NCI-H128 (cell line): ENCODE data around the gene ZFR.
"Not testable (repeated sequence)": the region's sequence is repeated elsewhere in the genome, so short reads cannot be mapped to it uniquely, and the experiment has no call there.

Experiments used
- DNase-seq: peaks from one replicate; lab custom pipeline; 2025; ENCODE audit not compliant: unreplicated experiment; lab: John Stamatoyannopoulos, UW

Gene ZFR

GRCh38 chr5:32452316-32452715 is 7.8 kb upstream of the ZFR start:
- DNase-seq: not testable (repeated sequence)

DNA sequence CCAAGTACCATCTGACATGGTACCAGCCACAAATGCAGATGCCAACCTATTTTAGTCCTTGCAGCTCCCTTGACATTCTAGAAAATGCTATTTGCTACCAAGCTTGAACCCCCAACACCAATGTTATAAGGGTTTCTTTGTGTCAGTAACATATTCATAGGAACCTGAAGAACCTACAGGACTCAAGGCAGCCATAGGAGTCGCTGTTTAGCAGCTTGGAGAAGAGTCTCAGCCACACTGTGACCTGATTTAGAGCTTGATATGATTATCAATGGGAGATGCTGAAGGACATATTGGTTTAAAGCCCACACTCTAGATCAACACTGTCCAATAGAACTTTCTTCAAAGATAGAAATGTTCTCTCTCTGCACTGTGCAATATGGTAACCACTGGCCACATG is 6.4 kb upstream of the ZFR start:
- no peak for DNase-seq

- DNase-seq: no peak
Observed at GRCh38 chr5:32449262-32449661, 4.7 kb upstream of the ZFR start.

DNA sequence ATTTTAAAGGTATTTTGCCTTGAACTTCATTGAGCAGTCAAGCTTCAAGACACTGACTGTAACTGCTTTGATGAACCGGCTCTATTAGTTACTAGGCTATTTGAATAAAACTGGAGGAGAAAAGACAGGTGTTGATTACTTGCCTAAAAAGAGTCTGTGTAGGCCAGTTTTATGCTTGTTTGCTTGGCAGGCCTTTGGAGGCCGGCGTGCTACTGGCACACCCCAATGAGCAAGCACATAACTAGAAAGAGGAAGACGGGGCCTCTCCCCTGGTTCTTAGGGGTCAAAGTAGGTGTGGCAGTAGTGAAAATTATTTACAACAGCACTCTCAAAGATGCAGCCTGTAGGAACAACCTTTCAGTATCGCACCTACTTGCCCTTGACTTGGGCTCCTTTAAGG is 2.1 kb upstream of the ZFR start:
- DNase-seq: no peak

- DNase-seq: no peak
Observed at GRCh38 chr5:32445831-32446614, 1.5 kb upstream of the ZFR start.

DNA sequence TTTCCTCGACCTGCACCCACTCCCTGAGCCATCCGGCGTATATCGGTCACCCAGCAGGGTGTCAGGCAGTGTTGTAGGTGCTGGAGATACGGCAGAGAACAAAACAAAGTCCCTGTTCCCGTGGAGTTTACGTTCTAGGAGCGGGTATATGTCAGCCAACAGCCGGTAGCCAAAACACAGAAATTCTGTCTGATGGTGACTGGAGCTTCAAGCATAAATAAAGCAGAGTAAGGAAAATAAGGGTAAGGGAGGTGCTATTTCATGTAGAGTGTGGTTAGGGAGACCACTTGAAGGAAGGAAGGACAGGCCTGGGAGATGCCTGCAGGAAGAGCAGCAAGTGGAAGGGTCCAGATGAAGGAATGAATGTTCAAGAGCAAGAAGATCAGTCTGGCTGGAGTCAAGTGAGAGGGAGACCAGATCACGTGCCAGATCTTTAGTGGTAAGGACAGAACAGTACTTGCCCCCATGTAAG is 783 bp upstream of the ZFR start:
- DNase-seq: no peak

DNA sequence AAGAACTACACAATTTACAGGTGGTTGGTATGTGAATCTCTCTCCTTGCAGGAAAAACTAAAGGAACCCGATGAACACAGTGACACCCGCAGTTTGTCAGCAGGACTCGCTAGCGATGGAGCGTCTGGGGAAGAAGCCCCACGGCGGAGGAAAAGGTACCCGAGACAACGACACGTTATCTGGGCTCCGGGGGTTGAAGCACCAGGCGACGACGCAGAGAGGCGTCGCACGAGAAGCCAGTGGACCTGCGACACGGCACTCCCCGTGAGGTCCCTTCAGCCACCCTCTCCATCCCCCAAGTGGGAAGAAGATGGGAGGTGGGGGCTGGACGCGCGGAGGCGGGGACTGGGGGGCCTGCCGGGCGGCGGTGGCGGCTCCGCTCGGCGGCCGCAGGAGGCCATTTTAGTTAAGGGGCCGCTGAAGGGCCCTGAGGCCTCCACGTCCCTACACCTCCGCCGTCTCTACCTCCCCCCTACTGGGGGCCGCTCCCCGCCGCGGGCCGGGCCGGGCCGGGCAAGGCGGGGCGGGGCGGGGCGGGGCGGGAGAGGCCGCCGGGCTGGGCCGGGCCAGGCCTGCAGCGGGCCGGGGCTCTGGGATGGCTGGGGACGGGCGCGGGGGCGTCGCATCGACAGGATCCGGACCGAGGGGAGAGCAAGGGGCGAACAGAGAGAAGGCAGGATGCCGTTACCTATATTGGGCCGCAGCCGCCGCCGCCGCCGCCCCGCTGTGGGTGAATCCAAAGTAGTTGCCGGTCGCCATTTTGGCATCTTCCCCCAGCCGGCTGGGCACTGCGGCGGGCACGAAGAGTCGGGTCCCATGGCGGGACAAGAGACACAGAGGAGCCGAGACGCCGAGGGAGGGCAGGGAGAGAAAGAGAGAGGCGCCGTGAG is 754 bp downstream of the ZFR start:
- DNase-seq: no peak

GRCh38 chr5:32443145-32443540 is 1.4 kb downstream of the ZFR start:
- no peak for DNase-seq

DNA sequence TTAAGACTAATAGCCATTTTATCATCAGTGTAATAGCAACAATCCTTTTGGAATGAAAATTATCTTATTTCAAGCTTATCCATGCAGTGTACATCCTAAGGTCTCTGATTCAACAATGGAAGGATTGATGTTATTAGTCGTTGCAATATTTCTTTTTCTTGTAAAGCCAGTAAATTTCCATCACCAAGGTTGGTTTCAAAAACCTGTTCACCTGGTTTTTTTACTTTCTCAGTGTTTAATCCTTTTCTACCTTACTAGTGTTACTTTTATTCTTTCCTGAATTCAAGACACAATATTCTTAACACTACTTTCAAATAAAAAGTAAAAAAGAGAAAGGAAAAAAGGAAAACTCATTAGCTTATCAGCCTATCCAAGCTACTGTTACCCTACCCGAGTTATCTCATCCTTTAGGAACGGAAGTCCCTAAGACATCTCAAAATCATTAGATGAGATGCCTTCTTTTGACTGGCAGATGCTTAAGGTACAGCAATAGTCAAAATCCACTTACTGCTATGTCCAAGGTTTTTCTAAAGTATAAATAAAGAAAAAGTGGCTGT is 5.4 kb downstream of the ZFR start:
- DNase-seq: no peak

- DNase-seq: no peak
Observed at GRCh38 chr5:32436553-32437242, 7.8 kb downstream of the ZFR start.

DNA sequence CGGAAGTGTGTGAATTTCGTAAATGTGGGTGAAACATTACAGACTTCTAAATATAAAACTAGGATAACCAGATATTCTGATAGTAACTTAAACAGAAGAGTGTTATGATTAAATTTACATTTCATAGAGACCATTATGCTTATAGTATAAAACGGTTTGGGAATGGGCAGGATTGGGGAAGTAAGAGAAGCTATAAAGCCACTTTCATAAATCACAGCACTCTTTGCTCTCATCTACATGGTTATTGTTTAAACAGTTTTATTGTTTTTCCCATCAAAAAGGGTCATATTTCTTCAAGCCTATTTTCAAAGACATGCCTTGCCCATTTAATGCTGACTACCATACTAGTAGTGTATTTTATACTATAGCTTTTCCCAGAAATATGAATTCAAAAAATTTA is 9.2 kb downstream of the ZFR start:
- no peak for DNase-seq

DNA sequence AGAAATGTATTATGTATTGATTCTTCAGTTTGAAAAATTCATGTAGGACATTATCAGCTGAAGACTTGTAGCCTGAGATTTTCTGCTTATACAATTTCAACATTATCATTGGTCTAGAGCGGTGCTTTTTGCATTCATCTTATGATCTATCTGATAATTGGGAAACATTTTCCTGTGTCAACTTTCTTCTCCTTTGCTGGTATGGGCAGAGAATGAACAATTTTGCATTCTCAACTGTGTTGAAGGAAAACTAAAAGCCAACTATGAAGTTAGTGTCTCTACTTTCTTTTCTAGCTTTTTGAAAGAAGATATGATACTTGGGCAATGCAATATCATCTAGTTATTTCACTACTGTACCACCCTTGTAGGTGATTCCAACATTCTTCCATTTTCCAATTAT is 10.3 kb downstream of the ZFR start:
- no peak for DNase-seq

DNA sequence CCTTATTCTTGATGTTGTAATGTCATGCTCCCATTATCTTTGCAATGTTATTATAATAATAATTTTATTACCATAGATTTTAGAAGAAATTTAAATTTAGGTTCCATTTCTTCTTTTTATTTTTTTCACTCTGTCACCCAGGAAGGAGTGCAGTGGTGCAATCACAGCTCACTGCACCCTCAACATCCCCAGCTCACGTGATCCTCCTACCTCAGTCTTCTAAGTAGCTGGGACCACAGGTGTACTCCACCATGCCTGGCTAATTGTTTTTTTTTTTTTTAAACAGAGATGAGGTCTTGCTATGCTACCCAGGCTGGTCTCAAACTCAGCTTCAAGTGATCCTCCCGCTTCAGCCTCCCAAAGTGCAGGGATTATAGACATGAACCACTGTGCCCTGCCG is 11.9 kb downstream of the ZFR start:
- DNase-seq: no peak

DNA sequence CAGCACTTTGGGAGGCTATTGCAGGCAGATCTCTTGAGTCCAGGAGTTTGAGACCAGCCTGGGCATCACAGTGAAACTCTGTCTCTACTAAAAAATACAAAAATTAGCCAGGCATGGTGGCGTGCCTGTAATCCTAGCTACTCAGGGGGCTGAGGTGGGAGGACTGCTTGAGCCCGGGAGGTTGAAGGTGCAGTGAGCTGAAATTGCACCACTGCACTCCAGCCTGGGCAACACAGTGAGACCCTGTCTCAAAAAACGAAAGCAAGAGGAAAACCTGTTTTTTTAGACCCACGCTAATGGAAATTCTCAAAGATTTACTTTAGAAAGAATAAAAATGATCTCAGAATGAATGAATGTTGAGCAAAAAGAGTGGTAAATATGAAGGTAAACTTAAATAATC is 13.7 kb downstream of the ZFR start:
- not testable (repeated sequence) for DNase-seq

GRCh38 chr5:32428426-32428825 is 16.1 kb downstream of the ZFR start:
- no peak for DNase-seq

- no peak for DNase-seq
Observed at GRCh38 chr5:32426440-32427151, 17.9 kb downstream of the ZFR start.

- DNase-seq: no peak
Observed at GRCh38 chr5:32422697-32423096, 21.8 kb downstream of the ZFR start.

GRCh38 chr5:32421075-32421474 is 23.5 kb downstream of the ZFR start:
- DNase-seq: no peak

- DNase-seq: no peak
Observed at GRCh38 chr5:32420506-32420905, 24.0 kb downstream of the ZFR start.

- no peak for DNase-seq
Observed at GRCh38 chr5:32419791-32420190, 24.7 kb downstream of the ZFR start.
